NB4 (cell line): ENCODE measurements around the gene THSD7A.

Experiments used
- MAX ChIP-seq: IDR thresholded peaks from 2 replicates; pipeline ENCODE4 v1.6.1; 2011; ENCODE audit warnings: low read depth, low read length
- MYC ChIP-seq: IDR thresholded peaks from 2 replicates; pipeline ENCODE4 v1.6.1; 2011; ENCODE audit warnings: low read depth, low read length

GRCh38 chr7:11779864-11780674 is 51.9 kb downstream of the THSD7A start:
- TF ChIP-seq MYC (no peak), MAX (0 out of 2 replicates have a peak, but pooled peaks have one; percentile 22)
